Activated T-cell treated with anti-CD3 and anti-CD28 coated beads, Interleukin-2, amount 50 U/mL, for 24 hours (primary cell): Measurements from ENCODE around the gene CFI.

Experiments
- DNase-seq: peaks from one replicate; pipeline ENCODE4 v3.0.0-alpha.2; 2020
- H3K27ac Mint-ChIP-seq: 2 replicates; pipeline ENCODE4 v1.8.0; 2020; ENCODE audit warnings: mild to moderate bottlenecking, mixed read lengths
- H3K27me3 Mint-ChIP-seq: 2 replicates; pipeline ENCODE4 v1.8.0; 2020; ENCODE audit warnings: mixed read lengths
- H3K36me3 Mint-ChIP-seq: 2 replicates; pipeline ENCODE4 v1.8.0; 2020; ENCODE audit warnings: low read depth, mixed read lengths
- H3K4me1 Mint-ChIP-seq: 2 replicates; pipeline ENCODE4 v1.8.0; 2020; ENCODE audit warnings: low read depth, mixed read lengths
- H3K4me3 Mint-ChIP-seq: 2 replicates; pipeline ENCODE4 v1.8.0; 2020; ENCODE audit warnings: mild to moderate bottlenecking, moderate library complexity, mixed read lengths
- H3K9me3 Mint-ChIP-seq: 2 replicates; pipeline ENCODE4 v1.8.0; 2020; ENCODE audit warnings: mixed read lengths

Gene CFI

GRCh38 chr4:109730619-109731545 is 70.9 kb downstream of the CFI start:
- Mint-ChIP-seq H3K4me3 (peak overlapping the region; percentile 82), H3K4me1 (peaks cover 23% of the 10 kb centered on the region), H3K27me3 (no peaks in the 10 kb centered on the region), H3K9me3 (no peaks in the 10 kb centered on the region), H3K27ac (peak overlapping the region; percentile 85), H3K36me3 (peaks cover 15% of the 10 kb centered on the region)
- no peak for DNase-seq

- H3K36me3 Mint-ChIP-seq, result peaks cover 20% of the 10 kb centered on the region
- DNase-seq, result peak; percentile 88
- no peaks in the 10 kb centered on the region for H3K27me3 Mint-ChIP-seq
- no peaks in the 10 kb centered on the region for H3K9me3 Mint-ChIP-seq
- H3K4me1 Mint-ChIP-seq, result peaks cover 24% of the 10 kb centered on the region
- H3K4me3 Mint-ChIP-seq, result peak within 1 kb of the TSS; percentile 88
- peak within 1 kb of the TSS; percentile 85 for H3K27ac Mint-ChIP-seq
These were observed 71.8 kb downstream of the CFI start, which contains the start of gene PLA2G12A for GRCh38 chr4:109729718-109730618. Gene PLA2G12A, minus strand, starts transcription at chr4:109730070. Its CDS starts 261 bp downstream, at chr4:109729809.

GRCh38 chr4:109729117-109729717 is 72.6 kb downstream of the CFI start:
- no peaks in the 10 kb centered on the region for H3K27me3 Mint-ChIP-seq
- H3K36me3 Mint-ChIP-seq, result peaks cover 24% of the 10 kb centered on the region
- peak overlapping the region; percentile 88 for H3K4me3 Mint-ChIP-seq
- no peak for DNase-seq
- peak overlapping the region; percentile 85 for H3K27ac Mint-ChIP-seq
- H3K4me1 Mint-ChIP-seq, result peaks cover 24% of the 10 kb centered on the region
- H3K9me3 Mint-ChIP-seq, result no peaks in the 10 kb centered on the region

GRCh38 chr4:109728385-109728784 is 73.4 kb downstream of the CFI start:
- Mint-ChIP-seq H3K27me3 (no peaks in the 10 kb centered on the region), H3K9me3 (no peaks in the 10 kb centered on the region), H3K27ac (no peak overlapping the region), H3K4me3 (peak overlapping the region; percentile 88), H3K4me1 (peaks cover 24% of the 10 kb centered on the region), H3K36me3 (peaks cover 24% of the 10 kb centered on the region)
- DNase-seq, result no peak

GRCh38 chr4:109723110-109723509 is 78.7 kb downstream of the CFI start:
- peaks cover 24% of the 10 kb centered on the region for H3K36me3 Mint-ChIP-seq
- H3K4me3 Mint-ChIP-seq, result no peak overlapping the region
- DNase-seq, result no peak
- H3K27me3 Mint-ChIP-seq, result no peaks in the 10 kb centered on the region
- H3K9me3 Mint-ChIP-seq, result no peaks in the 10 kb centered on the region
- H3K4me1 Mint-ChIP-seq, result peaks cover 15% of the 10 kb centered on the region
- H3K27ac Mint-ChIP-seq, result no peak overlapping the region

- peaks cover 29% of the 10 kb centered on the region for H3K36me3 Mint-ChIP-seq
- no peaks in the 10 kb centered on the region for H3K27me3 Mint-ChIP-seq
- H3K4me1 Mint-ChIP-seq, result peaks cover 11% of the 10 kb centered on the region
- no peak overlapping the region for H3K4me3 Mint-ChIP-seq
- no peak overlapping the region for H3K27ac Mint-ChIP-seq
- no peak for DNase-seq
- no peaks in the 10 kb centered on the region for H3K9me3 Mint-ChIP-seq
These were observed 79.4 kb downstream of the CFI start for GRCh38 chr4:109722357-109722756.

GRCh38 chr4:109721033-109721432 is 80.8 kb downstream of the CFI start:
- Mint-ChIP-seq H3K27ac (no peak overlapping the region), H3K4me1 (peaks cover 12% of the 10 kb centered on the region), H3K27me3 (no peaks in the 10 kb centered on the region), H3K4me3 (no peak overlapping the region), H3K36me3 (peaks cover 34% of the 10 kb centered on the region), H3K9me3 (no peaks in the 10 kb centered on the region)
- no peak for DNase-seq

GRCh38 chr4:109719604-109720003 is 82.2 kb downstream of the CFI start:
- Mint-ChIP-seq H3K4me1 (peaks cover 12% of the 10 kb centered on the region), H3K4me3 (no peak overlapping the region), H3K9me3 (no peaks in the 10 kb centered on the region), H3K27ac (no peak overlapping the region), H3K36me3 (peaks cover 36% of the 10 kb centered on the region), H3K27me3 (no peaks in the 10 kb centered on the region)
- no peak for DNase-seq

- no peak for DNase-seq
- no peak overlapping the region for H3K4me3 Mint-ChIP-seq
- no peaks in the 10 kb centered on the region for H3K27me3 Mint-ChIP-seq
- no peaks in the 10 kb centered on the region for H3K9me3 Mint-ChIP-seq
- no peak overlapping the region for H3K27ac Mint-ChIP-seq
- H3K4me1 Mint-ChIP-seq, result peaks cover 12% of the 10 kb centered on the region
- H3K36me3 Mint-ChIP-seq, result peaks cover 41% of the 10 kb centered on the region
These were observed 83.0 kb downstream of the CFI start for GRCh38 chr4:109718759-109719158.

- no peak overlapping the region for H3K4me3 Mint-ChIP-seq
- no peak overlapping the region for H3K27ac Mint-ChIP-seq
- DNase-seq, result no peak
- no peaks in the 10 kb centered on the region for H3K27me3 Mint-ChIP-seq
- peaks cover 10% of the 10 kb centered on the region for H3K4me1 Mint-ChIP-seq
- H3K9me3 Mint-ChIP-seq, result no peaks in the 10 kb centered on the region
- H3K36me3 Mint-ChIP-seq, result peaks cover 70% of the 10 kb centered on the region
These were observed 88.3 kb downstream of the CFI start for GRCh38 chr4:109713500-109713899.

GRCh38 chr4:109708990-109709389 is 92.8 kb downstream of the CFI start:
- no peak overlapping the region for H3K4me3 Mint-ChIP-seq
- H3K27me3 Mint-ChIP-seq, result no peaks in the 10 kb centered on the region
- peaks cover 42% of the 10 kb centered on the region for H3K36me3 Mint-ChIP-seq
- DNase-seq, result no peak
- peaks cover 8% of the 10 kb centered on the region for H3K4me1 Mint-ChIP-seq
- H3K9me3 Mint-ChIP-seq, result no peaks in the 10 kb centered on the region
- H3K27ac Mint-ChIP-seq, result no peak overlapping the region

GRCh38 chr4:109708435-109708834 is 93.4 kb downstream of the CFI start:
- Mint-ChIP-seq H3K4me3 (no peak overlapping the region), H3K4me1 (peaks cover 13% of the 10 kb centered on the region), H3K36me3 (peaks cover 40% of the 10 kb centered on the region), H3K27ac (no peak overlapping the region), H3K27me3 (no peaks in the 10 kb centered on the region), H3K9me3 (no peaks in the 10 kb centered on the region)
- no peak for DNase-seq

GRCh38 chr4:109703664-109704361 is 98.0 kb downstream of the CFI start:
- Mint-ChIP-seq H3K4me1 (peaks cover 33% of the 10 kb centered on the region), H3K36me3 (peaks cover 26% of the 10 kb centered on the region), H3K27me3 (no peaks in the 10 kb centered on the region), H3K27ac (peak overlapping the region; percentile 92), H3K4me3 (peak overlapping the region; percentile 90), H3K9me3 (no peaks in the 10 kb centered on the region)
- no peak for DNase-seq
